HG03196 (cell line): ENCODE measurements around the gene GNLY.

Experiments used
- ATAC-seq: cut with Tn5 transposase; IDR thresholded peaks from one replicate; pipeline ENCODE4 v1.9.1; 2021; ENCODE audit not compliant: unreplicated experiment

GNLY gene

DNA sequence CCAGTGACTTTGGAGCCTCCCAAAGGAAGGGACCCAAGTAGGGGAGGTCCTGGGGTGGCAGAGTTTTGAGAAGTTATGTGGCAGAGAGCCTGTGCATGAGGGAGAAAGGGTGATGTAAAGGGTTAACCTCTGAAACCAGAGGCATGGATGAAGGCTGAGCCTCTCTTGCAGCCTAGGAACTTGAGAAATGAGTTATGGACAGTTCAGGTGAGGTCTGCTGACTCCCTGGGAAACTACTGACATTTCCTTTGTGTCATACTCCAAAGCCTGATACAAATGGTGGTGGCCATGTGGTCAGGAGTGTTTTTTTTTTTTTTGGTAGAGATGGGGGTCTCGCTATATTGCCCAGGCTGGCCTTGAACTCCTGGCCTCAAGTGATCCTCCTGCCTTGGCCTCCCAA lies 12.4 kb upstream of the GNLY start:
- ATAC-seq, result no peak

DNA sequence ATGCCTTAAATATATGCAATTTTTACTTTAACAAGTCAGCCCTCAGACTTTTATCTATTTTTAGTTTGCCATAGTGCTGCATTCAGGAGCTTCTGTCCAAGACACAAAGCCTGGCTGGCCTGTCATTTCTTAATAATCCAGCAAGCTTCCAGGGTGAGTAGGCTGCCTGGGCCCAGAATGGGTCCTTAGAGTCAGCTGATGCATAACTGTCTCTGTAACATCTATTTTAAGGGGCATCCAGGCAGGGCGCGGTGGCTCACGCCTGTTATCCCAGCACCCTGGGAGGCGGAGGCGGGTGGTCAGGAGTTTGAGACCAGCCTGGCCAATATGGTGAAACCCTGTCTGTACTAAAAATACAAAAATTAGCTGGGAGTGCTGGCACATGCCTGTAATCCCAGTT lies 11.8 kb upstream of the GNLY start:
- ATAC-seq, result no peak

DNA sequence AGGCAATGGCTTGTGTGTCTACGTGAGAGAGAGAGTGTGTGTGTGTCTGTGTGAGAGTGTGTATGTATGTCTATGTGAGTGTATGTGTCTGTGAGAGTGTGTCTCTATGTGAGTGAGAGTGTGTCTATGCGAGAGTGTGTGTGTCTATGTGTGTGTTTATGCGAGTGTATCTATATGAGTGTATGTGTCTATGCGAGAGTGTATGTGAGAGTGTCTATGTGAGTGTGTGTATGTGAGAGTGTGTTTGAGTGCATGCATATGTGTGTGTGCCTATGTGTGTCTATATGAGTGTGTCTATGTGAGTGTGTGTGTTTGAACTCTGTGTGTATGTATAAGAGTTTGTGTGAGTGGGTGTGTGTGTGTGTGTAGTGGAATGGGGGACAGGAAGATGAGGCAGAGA lies 9.8 kb upstream of the GNLY start:
- no peak for ATAC-seq

DNA sequence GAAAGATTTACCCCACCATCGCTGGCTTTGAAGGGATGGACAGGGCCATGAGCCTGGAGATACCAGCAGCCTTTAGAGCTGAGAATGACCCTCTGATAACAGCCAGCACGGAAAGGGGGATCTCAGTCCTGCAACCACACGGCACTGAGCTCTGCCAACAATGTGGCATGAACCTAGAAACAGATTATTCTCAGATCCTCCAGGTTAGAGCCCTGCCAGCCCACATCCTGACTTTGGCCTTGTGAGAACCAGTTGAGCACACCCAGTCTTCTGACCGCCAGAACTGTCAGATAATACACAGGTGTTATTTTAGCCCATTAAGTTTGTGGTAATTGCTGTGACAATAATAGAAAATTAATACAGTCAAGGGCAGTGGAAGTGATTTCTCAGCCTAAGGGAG lies 9.4 kb upstream of the GNLY start:
- no peak for ATAC-seq

DNA sequence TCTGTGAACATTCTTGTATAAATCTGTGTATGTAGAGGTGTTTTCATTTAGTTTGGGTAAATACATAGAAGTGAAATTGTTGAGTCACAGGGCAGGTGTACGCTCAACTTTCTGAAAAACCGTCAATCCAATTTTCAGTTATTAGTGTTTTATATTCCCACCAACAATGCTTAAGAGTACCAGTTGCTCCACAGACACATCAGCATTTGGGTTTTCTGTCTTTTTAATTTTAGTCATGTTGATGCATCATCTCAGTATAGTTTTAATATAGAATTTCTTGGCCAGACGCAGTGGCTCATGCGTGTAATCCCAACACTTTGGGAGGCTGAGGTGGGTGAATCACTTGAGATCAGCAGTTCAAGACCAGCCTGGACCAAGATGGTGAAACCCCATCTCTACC lies 3.2 kb upstream of the GNLY start:
- no peak for ATAC-seq

DNA sequence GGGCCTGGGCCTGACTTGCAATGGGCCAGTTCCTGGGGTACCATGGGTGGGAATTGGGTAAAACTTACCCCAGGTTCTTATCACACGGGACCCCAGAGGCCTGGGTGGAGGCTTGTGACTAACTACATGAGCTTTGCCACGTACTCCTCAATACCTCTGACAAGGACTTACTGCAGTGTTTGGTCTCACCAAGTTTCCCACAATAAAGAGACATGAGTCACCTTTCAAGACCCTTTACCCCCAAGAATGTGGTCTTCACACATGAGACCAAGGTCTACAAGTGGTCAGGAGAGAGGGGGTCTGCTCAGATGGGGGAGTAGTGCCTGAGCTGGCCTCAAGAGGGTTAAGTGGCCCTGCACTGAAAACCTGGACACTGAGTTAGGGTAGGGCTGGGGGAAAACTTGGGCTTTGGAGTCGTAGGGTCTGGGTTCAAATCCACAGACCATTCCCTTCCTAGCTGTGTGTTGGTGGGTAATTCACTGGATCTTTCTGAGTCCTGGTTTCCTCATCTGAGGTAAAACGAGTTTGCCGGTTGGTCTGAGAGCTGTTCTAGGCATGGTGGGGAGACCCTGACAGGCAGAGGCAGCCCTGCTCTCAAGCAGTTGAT lies 2.0 kb upstream of the GNLY start:
- ATAC-seq, result no peak

DNA sequence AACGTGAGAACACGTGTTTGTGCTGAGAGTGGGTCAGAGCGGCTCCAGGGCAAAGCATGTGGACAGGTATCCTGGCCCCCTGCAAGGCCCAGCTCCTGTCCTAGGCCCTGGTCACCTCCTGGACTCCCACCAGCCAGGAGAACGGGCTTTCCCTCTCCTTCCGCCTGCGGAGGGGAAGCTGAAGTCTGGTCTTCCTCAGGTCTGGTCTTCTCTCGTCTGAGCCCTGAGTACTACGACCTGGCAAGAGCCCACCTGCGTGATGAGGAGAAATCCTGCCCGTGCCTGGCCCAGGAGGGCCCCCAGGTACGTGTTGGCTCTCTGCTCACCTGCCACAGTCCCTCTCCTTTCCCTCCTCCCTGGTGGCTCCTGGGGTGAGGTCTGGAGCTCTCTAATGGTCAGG lies 963 bp downstream of the GNLY start:
- no peak for ATAC-seq

DNA sequence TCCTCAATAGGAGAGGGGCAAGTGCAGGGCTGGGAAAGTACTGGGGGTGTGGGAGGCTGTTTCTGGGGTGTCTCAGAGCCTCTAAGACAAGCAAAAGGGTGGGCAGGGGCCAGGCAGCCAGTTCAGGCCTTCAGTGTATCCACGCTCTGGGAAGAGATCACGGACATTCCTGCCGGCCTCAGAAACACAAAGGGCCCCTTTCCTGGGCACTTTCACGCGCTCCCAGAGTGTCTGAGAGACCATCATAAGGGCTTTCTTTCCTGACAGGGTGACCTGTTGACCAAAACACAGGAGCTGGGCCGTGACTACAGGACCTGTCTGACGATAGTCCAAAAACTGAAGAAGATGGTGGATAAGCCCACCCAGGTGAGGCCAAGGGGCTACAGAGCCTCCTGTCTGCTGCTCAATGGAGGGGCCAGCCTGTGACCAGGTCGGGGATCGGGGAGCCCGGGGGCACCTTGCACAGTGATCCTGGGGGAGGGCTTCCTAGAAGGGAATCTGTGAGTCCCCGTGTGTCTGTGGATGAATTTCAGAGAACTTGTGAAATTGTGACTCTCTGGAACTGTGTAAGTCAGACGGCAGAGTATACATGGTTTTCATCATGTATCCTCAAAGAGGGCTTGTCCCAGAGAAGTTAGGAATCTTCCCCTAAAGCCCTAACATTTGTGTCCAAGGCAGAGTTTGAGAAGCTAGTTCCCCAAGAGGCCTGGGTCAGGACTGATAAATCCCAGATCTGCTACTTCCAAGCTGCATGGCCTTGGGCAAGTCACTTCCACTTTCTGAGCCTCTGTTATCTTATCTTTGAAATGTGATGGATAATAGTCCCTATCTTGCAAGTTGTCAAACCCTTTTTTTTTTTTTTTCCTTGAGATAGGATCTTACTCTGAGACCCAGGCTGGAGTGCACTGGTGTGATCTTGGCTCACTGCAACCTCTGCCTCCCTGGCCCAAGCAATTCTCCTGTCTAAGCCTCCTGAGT lies 1.8 kb downstream of the GNLY start:
- ATAC-seq, result no peak

DNA sequence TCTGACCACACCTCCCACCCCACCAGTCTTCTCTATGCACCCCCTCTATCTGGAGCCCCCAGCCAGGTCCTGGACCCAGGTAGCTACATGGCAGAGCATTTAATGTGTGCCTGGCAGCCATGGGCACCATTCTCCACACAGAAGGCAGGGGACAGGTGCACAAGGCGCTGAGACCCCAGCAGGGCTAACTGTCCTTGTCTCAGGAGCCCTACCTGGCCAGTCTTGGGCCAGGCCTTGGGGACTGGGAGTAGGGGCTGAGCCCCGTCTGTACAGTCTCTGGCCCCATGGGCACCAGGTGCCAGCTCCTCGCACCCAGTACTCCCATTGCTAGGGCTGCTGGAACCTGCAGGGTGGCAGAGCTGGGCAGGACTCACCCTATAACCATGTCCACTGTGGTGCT lies 2.9 kb downstream of the GNLY start:
- ATAC-seq, result no peak

DNA sequence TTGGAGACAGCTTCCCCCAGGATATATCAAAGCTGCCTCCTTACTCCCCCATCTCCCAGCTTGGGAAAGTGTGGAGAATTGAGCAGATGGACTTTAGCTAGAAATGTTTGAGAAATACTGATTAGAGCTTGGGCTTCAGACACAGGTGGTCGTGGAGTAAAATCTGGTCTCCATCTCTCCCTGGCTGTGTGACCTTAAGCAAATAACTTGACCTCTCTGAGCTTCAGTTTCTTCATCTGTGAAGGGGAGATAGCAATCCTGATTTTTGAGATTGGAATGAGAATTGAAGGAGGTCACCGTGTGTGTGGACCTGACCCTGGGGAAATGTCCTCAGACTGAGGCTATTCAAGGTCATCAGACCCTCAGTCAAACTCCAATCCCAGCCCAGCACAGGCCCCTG lies 3.6 kb downstream of the GNLY start:
- ATAC-seq, result no peak

DNA sequence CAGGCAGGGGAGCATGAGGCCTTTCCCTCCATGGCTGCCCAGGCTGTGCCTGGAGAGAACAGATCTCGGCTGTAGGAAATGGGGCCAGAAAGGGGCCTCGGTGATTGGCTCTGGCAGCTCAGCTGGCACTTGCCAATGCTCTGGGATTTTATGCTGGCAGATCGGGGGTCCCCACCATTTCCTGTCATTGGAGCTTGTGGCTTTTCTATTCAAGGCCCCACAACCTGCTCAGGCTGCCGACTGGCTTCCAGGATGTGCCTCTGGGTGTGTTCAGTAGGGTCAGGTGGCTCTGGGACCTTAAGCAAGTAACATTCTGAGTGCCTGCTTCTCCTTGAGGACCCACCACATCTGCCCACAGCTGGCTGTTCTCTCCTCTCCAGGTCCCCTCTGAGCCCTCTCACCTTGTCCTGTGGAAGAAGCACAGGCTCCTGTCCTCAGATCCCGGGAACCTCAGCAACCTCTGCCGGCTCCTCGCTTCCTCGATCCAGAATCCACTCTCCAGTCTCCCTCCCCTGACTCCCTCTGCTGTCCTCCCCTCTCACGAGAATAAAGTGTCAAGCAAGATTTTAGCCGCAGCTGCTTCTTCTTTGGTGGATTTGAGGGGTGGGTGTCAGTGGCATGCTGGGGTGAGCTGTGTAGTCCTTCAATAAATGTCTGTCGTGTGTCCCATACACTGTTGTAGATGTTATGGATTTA lies 4.2 kb downstream of the GNLY start:
- no peak for ATAC-seq

DNA sequence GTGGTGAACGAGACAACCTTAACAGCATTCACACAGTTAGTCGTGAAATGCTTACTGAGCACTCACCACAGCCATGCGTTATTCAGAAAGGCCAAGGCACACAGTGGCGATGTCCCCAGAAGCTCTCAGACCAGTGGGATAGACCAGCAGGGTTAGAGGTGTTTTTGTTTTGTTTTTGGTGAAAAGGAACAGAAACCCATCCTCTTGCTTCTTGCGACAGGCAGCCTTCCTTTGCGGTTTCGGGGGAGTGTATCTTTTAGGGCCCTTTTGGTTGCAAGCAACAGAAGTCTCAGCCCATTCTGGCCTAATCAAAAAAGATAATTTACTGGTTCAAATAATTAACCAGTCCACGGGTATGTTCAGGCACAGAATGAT lies 4.7 kb downstream of the GNLY start:
- ATAC-seq, result no peak

DNA sequence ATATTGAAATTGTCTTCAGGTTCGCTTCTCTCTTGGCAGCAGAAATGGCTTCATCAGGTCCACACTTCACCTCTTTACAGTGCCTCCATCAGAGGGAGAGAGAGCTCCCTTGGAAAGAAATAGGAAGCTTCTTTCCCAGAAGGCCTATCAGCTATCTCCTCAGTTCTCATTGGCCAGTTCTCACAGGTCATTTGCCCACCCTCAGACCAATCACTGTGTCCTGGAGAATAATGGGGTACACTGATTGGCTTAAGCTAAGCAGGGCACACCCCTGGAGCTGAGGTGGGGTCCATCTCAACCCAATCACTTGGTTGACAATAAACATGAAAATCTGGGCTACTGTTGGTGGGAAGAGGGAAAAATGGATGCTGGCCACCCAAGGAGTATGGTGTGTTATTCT lies 5.2 kb downstream of the GNLY start:
- no peak for ATAC-seq

DNA sequence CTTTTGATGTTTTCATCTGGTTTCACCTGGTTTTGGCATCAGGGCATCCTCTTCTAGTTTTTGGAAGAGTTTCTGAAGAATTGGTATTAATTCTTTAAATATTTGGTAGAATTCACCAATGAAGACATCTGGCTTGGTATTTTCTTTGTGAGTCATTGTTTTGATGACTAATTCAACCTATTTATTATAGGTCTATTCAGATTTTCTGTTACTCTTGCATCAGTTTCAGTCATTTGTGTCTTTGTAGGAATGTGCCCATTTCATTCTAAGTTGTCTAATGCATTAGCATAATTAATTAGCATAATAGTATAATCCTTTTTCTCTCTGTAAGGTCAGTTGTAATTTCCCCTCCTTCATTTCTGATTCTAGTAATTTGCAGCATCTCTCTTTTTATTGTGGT lies 8.0 kb downstream of the GNLY start:
- no peak for ATAC-seq

DNA sequence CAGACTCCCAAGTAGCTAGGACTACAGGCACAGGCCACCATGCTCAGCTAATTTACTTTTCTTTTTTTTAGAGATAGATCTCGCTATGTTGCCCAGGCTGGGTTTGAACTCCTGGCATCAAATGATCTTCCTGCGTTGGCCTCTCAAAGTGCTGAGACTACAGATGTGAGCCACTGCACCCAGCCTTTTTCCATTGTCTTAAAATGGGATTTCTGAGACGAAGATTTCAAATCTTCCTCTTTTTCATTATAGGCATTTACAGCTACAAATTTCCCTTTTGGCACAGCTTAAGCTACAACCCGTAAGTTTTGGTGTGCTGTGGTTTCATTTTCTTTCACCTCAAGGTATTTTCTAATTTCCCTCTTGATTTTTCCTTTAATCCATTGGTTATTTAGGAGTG lies 8.6 kb downstream of the GNLY start:
- ATAC-seq, result no peak

DNA sequence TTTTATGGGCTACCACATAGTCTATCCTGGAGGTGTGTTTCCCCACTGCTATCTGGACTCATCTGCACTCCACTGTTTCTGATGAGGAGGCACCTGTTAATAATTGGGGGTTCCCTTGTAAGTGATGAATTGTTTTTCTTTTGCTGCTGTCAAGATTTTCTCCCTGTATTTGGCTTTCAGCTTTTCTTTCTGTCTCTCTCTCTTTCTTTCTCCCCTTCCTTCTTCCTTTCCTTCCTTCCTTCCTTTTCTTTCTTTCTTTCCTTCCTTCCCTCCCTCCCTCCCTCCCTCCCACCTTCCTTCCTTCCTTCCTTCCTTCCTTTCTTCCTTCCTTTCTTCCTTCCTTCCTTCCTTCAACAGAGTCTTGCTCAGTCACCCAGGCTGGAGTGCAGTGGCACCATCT lies 9.2 kb downstream of the GNLY start:
- no peak for ATAC-seq

DNA sequence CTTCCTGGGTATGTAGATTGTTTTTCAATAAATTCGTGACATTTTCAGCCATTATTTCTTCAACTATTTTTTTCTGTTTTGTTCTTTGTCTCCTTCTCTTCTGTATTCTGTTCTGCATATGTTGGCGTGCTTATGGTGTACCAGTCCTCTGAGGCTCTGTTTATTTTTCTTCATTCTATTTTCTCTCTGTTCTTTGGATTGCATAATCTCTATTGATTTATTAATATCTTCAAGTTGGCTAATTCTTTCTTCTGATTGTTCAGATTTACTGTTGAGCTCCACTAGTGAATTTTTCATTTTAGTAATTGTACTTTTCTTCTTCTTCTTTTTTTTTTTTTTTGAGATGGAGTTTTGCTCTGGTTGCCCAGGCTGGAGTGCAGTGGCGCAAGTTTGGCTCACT lies 9.9 kb downstream of the GNLY start:
- ATAC-seq, result no peak

DNA sequence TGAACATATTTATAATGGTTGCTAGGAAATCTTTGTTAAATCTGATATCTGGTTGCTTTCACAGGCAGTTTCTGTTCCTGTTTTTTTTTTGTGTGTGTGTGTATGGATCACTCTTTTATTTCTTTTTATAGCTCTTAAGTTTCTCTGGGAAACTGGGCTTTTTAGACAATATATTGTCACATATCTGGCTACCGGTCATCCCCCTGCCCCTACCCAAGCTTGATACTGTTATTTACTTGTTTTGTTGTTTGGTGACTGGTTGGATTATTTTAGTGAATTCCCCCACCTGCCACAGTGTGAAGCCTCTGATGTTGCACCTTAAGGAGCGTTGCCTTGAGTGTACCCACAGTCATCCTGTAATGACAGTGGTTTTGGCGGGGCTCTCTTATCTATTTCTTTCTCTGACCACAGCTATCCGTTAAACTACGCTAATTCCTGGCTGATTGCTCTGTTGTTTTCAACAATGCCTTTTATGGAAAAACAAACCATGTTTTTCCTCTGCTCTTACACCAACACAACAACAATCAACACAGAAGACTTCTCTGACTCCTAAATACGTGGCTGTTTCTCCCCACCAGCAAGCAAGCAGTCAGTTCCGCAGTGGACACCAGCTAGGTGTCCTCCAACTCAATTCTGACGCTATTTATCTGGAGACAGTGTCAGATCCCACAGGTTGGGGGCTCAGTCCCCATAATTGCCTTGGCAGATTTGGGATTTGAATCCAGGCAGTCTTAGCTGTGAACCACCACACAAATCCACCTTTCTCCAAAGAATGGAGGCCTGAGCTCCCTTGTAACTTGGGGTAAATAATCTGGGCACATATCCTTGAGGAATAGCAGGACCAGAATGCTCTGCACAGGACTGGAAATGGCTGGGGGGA lies 10.9 kb downstream of the GNLY start:
- ATAC-seq, result peak; percentile 49

DNA sequence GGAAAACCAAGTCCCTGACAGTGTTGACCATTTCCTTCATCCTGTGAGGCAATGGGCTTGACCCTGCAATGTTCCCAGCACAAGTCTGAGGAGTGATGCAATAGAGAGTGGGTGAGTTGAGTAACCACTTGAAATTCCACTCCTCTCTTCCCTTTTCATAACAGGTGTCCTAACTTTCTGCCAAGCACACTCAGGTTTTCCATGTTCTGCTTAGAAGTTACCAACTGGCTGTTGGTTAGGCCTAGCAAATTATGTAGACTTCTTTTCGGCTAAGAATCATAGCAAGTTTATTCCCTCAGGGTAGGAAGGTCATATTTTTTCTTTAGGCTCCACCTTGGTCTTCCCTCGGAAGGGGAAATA lies 11.5 kb downstream of the GNLY start:
- no peak for ATAC-seq

DNA sequence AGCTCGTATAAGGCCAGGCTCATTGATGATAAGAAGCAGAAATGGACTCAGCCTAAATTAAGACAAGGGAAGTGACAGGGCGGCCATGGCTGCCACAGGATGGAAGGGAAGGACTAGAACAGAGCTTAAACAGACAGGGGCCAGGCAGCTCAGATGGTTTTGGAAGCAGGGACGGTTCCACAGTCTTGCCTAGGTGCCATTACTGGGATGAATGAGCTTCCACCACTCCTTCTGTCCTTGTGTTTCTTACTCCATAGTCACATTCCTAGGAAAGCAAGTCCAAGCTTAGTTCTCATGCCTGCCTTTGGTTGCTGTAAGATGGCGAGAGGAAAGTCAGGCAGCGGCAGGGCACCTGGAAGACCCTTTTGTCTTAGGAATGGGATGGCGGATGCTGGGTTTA lies 11.9 kb downstream of the GNLY start:
- no peak for ATAC-seq

DNA sequence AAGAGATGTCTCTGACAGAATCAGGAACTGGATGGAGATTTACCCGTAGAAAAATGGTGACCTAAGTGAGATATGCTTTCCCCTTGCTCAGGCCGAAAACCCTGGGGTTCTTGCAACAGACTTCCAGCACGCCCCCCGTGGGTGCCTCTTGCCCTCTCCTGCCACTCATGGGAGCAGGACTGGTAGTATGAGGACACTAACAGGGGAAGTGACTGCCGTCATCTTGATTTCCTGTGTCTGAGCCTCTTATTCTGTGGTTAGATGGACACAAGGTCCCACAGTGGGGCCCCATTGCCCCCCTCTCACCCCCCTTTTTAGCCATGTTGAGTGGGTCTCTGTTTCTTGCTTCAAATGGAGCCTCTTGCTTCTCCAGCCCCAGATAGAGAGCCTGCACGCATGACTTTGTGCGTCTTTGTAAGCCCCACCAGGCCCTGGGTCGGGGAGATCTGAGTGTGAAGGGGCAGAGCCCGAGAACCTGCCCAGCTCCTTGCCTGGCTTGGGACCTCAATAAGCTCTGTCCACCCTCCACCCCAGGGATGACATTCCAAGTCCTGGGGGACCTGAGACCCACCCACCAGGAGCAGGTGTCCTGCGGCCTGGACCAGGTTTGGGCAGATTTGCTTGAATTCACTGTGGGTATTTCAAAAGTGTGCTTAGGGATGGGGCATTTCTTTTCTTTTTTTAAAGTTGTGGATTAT lies 12.6 kb downstream of the GNLY start:
- ATAC-seq, result no peak
